ENCODE results near the gene ID2.
A peak's percentile ranks its signal among the peaks of the same experiment; 100 is the strongest.

ID2 gene

GRCh38 chr2:8681786-8682692, at the start of gene ID2:
ID2 (plus strand) TSS chr2:8682056; CDS start chr2:8682166, 110 bp downstream.
- Histone ChIP-seq H3K27me3 (ENCODE audit: control insufficient read depth, insufficient read depth, low read length) (peaks cover 25% of the 10 kb centered on the region), H3K36me3 (ENCODE audit: control insufficient read depth, low read depth, low read length) (no peaks in the 10 kb centered on the region), H3K27ac (ENCODE audit: low read length) (peak within 1 kb of the TSS; percentile 82), H3K9ac (ENCODE audit: low read length) (peak within 1 kb of the TSS; percentile 80), H3K4me3 (ENCODE audit: low read length) (peak within 1 kb of the TSS; percentile 81), H3K4me1 (ENCODE audit: control insufficient read depth, low read depth, low read length) (peaks cover 30% of the 10 kb centered on the region), H3K9me3 (ENCODE audit: control insufficient read depth, low read depth, low read length) (no peaks in the 10 kb centered on the region)

- peaks cover 13% of the 10 kb centered on the region for H3K4me1 ChIP-seq (ENCODE audit: control insufficient read depth, low read depth, low read length)
- no peak overlapping the region for H3K4me3 ChIP-seq (ENCODE audit: low read length)
- H3K36me3 ChIP-seq (ENCODE audit: control insufficient read depth, low read depth, low read length) = no peaks in the 10 kb centered on the region
- no peak overlapping the region for H3K9ac ChIP-seq (ENCODE audit: low read length)
- no peak overlapping the region for H3K27ac ChIP-seq (ENCODE audit: low read length)
- no peaks in the 10 kb centered on the region for H3K27me3 ChIP-seq (ENCODE audit: control insufficient read depth, insufficient read depth, low read length)
- no peaks in the 10 kb centered on the region for H3K9me3 ChIP-seq (ENCODE audit: control insufficient read depth, low read depth, low read length)
Measured at GRCh38 chr2:8632755-8633154, 49.1 kb upstream of the ID2 start.

DNA sequence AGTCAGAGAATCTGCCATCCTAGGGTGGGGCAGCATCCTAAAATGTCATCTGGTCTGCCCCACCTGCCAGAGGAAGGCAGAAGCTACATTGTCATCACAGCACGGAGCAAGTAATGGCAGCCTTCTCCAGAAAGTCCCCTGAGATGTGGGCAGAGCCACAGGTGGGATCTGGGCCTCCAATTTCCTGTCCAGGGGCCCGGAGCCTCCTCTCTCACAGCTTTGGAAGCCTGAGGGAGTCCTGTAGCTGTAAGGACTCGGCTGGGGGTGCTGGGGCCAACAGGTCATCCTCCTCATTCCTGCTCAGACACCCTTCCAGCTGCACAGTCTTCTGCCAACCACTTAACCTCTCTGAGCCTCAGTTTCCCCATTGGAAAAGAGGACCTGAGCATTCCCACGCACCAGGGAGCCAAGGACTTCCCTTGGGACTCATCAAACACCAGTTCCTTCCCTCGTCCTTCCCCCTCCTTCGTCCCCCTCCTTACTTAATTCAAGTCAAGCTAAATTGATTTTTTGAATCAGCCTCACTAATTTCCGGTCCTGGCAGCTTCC, 48.6 kb upstream of the ID2 start:
- H3K36me3 ChIP-seq (ENCODE audit: control insufficient read depth, low read depth, low read length) = no peaks in the 10 kb centered on the region
- no peaks in the 10 kb centered on the region for H3K9me3 ChIP-seq (ENCODE audit: control insufficient read depth, low read depth, low read length)
- H3K9ac ChIP-seq (ENCODE audit: low read length) = no peak overlapping the region
- no peak overlapping the region for H3K4me3 ChIP-seq (ENCODE audit: low read length)
- peaks cover 18% of the 10 kb centered on the region for H3K4me1 ChIP-seq (ENCODE audit: control insufficient read depth, low read depth, low read length)
- H3K27ac ChIP-seq (ENCODE audit: low read length) = no peak overlapping the region
- H3K27me3 ChIP-seq (ENCODE audit: control insufficient read depth, insufficient read depth, low read length) = peaks cover 5% of the 10 kb centered on the region

DNA sequence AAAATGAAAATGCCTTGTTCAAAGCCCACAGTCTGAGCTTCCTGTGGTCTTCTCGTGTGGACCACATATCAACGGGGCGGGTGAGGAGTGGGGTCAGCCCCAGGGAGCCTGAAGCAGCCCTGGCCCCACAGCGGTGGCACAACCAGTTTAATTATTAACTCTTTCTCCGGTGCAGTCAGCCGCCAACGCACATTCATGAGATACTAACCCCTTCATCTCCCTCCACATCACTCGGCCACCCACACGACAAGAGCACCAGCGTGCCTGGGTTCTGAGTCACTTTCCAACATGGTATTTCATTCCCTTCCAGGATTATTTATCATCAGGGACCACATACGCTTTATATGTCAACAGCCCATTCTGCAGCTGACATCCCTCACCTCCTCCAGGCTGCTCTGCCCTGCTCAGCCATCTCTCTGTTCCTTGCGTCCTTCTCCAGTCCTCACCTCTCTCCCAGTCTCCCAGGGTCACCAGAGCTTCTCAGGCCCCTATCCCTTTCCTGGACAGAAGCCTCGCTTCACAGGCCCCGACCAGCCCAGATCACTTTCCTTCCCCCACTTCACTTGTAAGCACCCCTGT, 48.0 kb upstream of the ID2 start:
- Histone ChIP-seq H3K27ac (ENCODE audit: low read length) (no peak overlapping the region), H3K36me3 (ENCODE audit: control insufficient read depth, low read depth, low read length) (no peaks in the 10 kb centered on the region), H3K4me3 (ENCODE audit: low read length) (no peak overlapping the region), H3K9ac (ENCODE audit: low read length) (no peak overlapping the region), H3K9me3 (ENCODE audit: control insufficient read depth, low read depth, low read length) (no peaks in the 10 kb centered on the region), H3K4me1 (ENCODE audit: control insufficient read depth, low read depth, low read length) (peaks cover 24% of the 10 kb centered on the region), H3K27me3 (ENCODE audit: control insufficient read depth, insufficient read depth, low read length) (peaks cover 10% of the 10 kb centered on the region)

GRCh38 chr2:8634466-8635172, 47.2 kb upstream of the ID2 start:
- no peaks in the 10 kb centered on the region for H3K9me3 ChIP-seq (ENCODE audit: control insufficient read depth, low read depth, low read length)
- H3K9ac ChIP-seq (ENCODE audit: low read length) = no peak overlapping the region
- no peak overlapping the region for H3K4me3 ChIP-seq (ENCODE audit: low read length)
- H3K27me3 ChIP-seq (ENCODE audit: control insufficient read depth, insufficient read depth, low read length) = peaks cover 18% of the 10 kb centered on the region
- H3K27ac ChIP-seq (ENCODE audit: low read length) = no peak overlapping the region
- peaks cover 24% of the 10 kb centered on the region for H3K4me1 ChIP-seq (ENCODE audit: control insufficient read depth, low read depth, low read length)
- H3K36me3 ChIP-seq (ENCODE audit: control insufficient read depth, low read depth, low read length) = no peaks in the 10 kb centered on the region

- no peak overlapping the region for H3K9ac ChIP-seq (ENCODE audit: low read length)
- peaks cover 30% of the 10 kb centered on the region for H3K4me1 ChIP-seq (ENCODE audit: control insufficient read depth, low read depth, low read length)
- no peak overlapping the region for H3K27ac ChIP-seq (ENCODE audit: low read length)
Measured at GRCh38 chr2:8636041-8636491, 45.8 kb upstream of the ID2 start.

GRCh38 chr2:8636721-8637636, 44.9 kb upstream of the ID2 start:
- H3K9ac ChIP-seq (ENCODE audit: low read length) = no peak overlapping the region
- peaks cover 39% of the 10 kb centered on the region for H3K4me1 ChIP-seq (ENCODE audit: control insufficient read depth, low read depth, low read length)
- peak overlapping the region; percentile 21 for H3K4me3 ChIP-seq (ENCODE audit: low read length)
- no peaks in the 10 kb centered on the region for H3K9me3 ChIP-seq (ENCODE audit: control insufficient read depth, low read depth, low read length)
- no peaks in the 10 kb centered on the region for H3K36me3 ChIP-seq (ENCODE audit: control insufficient read depth, low read depth, low read length)
- peaks cover 32% of the 10 kb centered on the region for H3K27me3 ChIP-seq (ENCODE audit: control insufficient read depth, insufficient read depth, low read length)
- H3K27ac ChIP-seq (ENCODE audit: low read length) = no peak overlapping the region

More at GRCh38 chr2:8636041-8636491, 45.8 kb upstream of the ID2 start:
- no peaks in the 10 kb centered on the region for H3K36me3 ChIP-seq (ENCODE audit: control insufficient read depth, low read depth, low read length)
- peaks cover 31% of the 10 kb centered on the region for H3K27me3 ChIP-seq (ENCODE audit: control insufficient read depth, insufficient read depth, low read length)
- no peaks in the 10 kb centered on the region for H3K9me3 ChIP-seq (ENCODE audit: control insufficient read depth, low read depth, low read length)
- H3K4me3 ChIP-seq (ENCODE audit: low read length) = no peak overlapping the region

DNA sequence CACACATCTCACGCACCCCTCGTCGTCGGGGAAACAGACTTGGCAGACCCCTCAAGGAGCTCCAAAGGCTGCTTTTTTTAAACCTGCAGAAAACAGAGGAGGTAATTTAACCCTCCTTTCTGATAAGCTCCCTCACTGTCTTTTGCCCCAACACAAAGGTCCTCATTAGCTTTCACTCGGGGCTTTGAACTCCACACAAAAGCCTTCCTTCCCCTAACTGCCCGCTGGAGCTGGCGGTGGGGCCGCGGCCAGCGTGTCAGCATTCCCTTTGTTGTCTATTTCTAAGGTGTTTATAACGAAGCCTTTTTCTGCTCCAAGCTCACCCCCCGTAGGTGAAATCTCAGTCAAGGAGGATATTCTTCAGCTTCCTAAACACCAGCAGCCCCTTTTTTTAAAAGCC, 43.5 kb upstream of the ID2 start:
- Histone ChIP-seq H3K27me3 (ENCODE audit: control insufficient read depth, insufficient read depth, low read length) (peaks cover 32% of the 10 kb centered on the region), H3K4me3 (ENCODE audit: low read length) (no peak overlapping the region), H3K4me1 (ENCODE audit: control insufficient read depth, low read depth, low read length) (peaks cover 52% of the 10 kb centered on the region), H3K36me3 (ENCODE audit: control insufficient read depth, low read depth, low read length) (no peaks in the 10 kb centered on the region), H3K27ac (ENCODE audit: low read length) (no peak overlapping the region), H3K9ac (ENCODE audit: low read length) (no peak overlapping the region), H3K9me3 (ENCODE audit: control insufficient read depth, low read depth, low read length) (no peaks in the 10 kb centered on the region)

DNA sequence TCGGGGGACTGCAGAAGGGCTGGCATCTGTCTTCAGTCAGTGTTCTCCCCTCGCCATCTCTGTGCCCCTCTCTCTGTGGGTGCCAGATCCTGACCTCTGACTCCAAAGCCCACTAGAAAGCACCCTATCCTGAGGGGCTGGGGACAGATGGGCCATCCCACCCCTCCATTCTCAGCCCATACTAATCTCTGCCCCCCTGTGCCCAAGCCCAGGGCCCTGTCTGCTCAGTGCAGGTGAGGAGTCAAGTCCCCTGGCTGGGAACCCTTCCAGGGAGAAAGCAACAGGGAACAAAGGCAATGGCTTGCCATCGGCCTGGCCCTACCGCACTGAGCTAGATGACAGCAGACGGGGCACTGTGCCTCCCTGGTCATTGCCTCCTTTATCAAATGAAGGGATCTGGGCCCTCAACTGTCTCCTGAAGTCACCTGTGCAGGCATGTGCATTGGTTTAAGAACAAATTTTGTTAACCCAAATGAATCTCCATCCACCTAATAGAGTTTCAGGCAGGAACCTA, 42.7 kb upstream of the ID2 start:
- Histone ChIP-seq H3K9ac (ENCODE audit: low read length) (no peak overlapping the region), H3K27me3 (ENCODE audit: control insufficient read depth, insufficient read depth, low read length) (peaks cover 32% of the 10 kb centered on the region), H3K4me1 (ENCODE audit: control insufficient read depth, low read depth, low read length) (peaks cover 55% of the 10 kb centered on the region), H3K36me3 (ENCODE audit: control insufficient read depth, low read depth, low read length) (no peaks in the 10 kb centered on the region), H3K9me3 (ENCODE audit: control insufficient read depth, low read depth, low read length) (no peaks in the 10 kb centered on the region), H3K4me3 (ENCODE audit: low read length) (no peak overlapping the region), H3K27ac (ENCODE audit: low read length) (no peak overlapping the region)

GRCh38 chr2:8640498-8640897, 41.4 kb upstream of the ID2 start:
- Histone ChIP-seq H3K9ac (ENCODE audit: low read length) (no peak overlapping the region), H3K9me3 (ENCODE audit: control insufficient read depth, low read depth, low read length) (no peaks in the 10 kb centered on the region), H3K4me3 (ENCODE audit: low read length) (no peak overlapping the region), H3K4me1 (ENCODE audit: control insufficient read depth, low read depth, low read length) (peaks cover 55% of the 10 kb centered on the region), H3K27me3 (ENCODE audit: control insufficient read depth, insufficient read depth, low read length) (peaks cover 32% of the 10 kb centered on the region), H3K27ac (ENCODE audit: low read length) (no peak overlapping the region), H3K36me3 (ENCODE audit: control insufficient read depth, low read depth, low read length) (no peaks in the 10 kb centered on the region)
